OCI-LY1 (cell line): ENCODE measurements around the gene CMTM8.

Experiments
- CTCF ChIP-seq: fragments of 200-600 bp; sonication (generic), shearing (Covaris generic); IDR thresholded peaks from 2 replicates; pipeline ENCODE4 v1.5.1; 2017; ENCODE audit warnings: mild to moderate bottlenecking, antibody characterized with exemption, low read length, moderate library complexity, mixed read lengths
- EZH2 ChIP-seq: fragments of 200-600 bp; sonication (generic), shearing (Covaris generic); IDR thresholded peaks from 2 replicates; pipeline ENCODE4 v1.8.0; 2017; ENCODE audit warnings: borderline replicate concordance, mixed run types, mild to moderate bottlenecking, antibody characterized with exemption, low read length, moderate library complexity, mixed read lengths

GRCh38 chr3:32308378-32308777 is 69.9 kb downstream of the CMTM8 start:
- TF ChIP-seq CTCF (no peak), EZH2 (no peak)
